ENCODE measurements around the gene RAB7A. TPM values are rescaled to one million over a fixed set of nuclear protein-coding genes. Genes with fewer than 3 reads are reported as not detected.
A peak's percentile ranks its signal among the peaks of the same experiment; 100 is the strongest.

The RAB7A gene
- total and polyA plus RNA-seq, 2 of the 13 experiments (the other 11 are each of a cell fraction or from before 2014, with no cell fraction given) = 26.5 to 182 TPM

DNA sequence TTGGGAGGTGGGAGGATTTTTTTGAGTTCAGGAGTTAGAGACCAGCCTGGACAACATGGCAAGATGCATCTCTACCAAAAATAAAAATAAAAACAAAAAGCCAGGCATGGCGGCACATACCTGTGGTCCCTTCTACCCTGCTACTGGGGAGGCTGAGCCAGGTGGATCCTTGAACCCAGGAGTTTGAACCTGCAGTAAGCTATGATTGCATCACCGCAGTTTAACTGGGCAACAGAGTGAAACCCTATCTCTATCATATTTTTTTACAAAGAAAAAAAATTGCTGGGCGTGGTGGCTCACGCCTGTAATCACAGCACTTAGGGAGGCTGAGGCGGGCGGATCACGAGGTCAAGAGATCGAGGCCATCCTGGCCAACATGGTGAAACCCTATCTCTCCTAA is 39.5 kb upstream of the RAB7A start:
- H3K9ac ChIP-seq (ENCODE audit: insufficient read depth, low read depth, low read length) = no peak overlapping the region
- H2AFZ ChIP-seq (ENCODE audit: low read length) = no peak overlapping the region
- H3K79me2 ChIP-seq (ENCODE audit: insufficient read depth, low read length) = no peaks in the 10 kb centered on the region
- in situ Hi-C loops (cut with HindIII; ENCODE audit: extremely low pct_ligation_motif_present, low pct_unique_long_range_greater_than_20kb) = no loop called here
- H3K4me1 ChIP-seq (ENCODE audit: insufficient read depth, low read length) = peaks cover 24% of the 10 kb centered on the region
- no peaks in the 10 kb centered on the region for H4K20me1 ChIP-seq (ENCODE audit: insufficient read depth, low read length)
- no peaks in the 10 kb centered on the region for H3K36me3 ChIP-seq (replicated peaks in 1 of 2; ENCODE audit: control insufficient read depth in 1 of 2, insufficient read depth in 2 of 2, low read length in 2 of 2)
- intact Hi-C loops (cut with micrococcal nuclease; ENCODE audit: unreplicated experiment) = no loop called here
- FAIRE-seq (no peak), ATAC-seq (no peak), DNase-seq (ENCODE audit: low spot score) (no peak)
- H3K27ac ChIP-seq (ENCODE audit: extremely low read length, insufficient read depth, low read length) = no peak overlapping the region
- TF ChIP-seq CEBPB (IDR thresholded peaks at IDR 0.05; ENCODE audit: borderline replicate concordance, low read depth, low read length) (peak; percentile 69; the same call in 1 of the 2 replicates), ZNF121 (CRISPR knock-in tag; IDR thresholded peaks at IDR 0.05) (peak; percentile 80), CHCHD3 (CRISPR knock-in tag; IDR thresholded peaks at IDR 0.05) (no peak), CEBPG (CRISPR knock-in tag; IDR thresholded peaks at IDR 0.05) (peak; percentile 56), ZNF30 (CRISPR knock-in tag; IDR thresholded peaks at IDR 0.05) (no peak), ZNF768 (CRISPR knock-in tag; IDR thresholded peaks at IDR 0.05) (no peak), ONECUT2 (CRISPR knock-in tag; IDR thresholded peaks at IDR 0.05) (no peak), MBD4 (IDR thresholded peaks at IDR 0.05; ENCODE audit: borderline replicate concordance, low read length) (no peak)
- H3K4me2 ChIP-seq (ENCODE audit: low read depth, low read length) = no peak overlapping the region
- H3K9me3 ChIP-seq (ENCODE audit: low read length) = no peaks in the 10 kb centered on the region
- BruUV-seq (replicated peaks) = no TSS peak
- ChIA-PET POLR2A (no interaction called here), CTCF (ENCODE audit: low intra/inter-chr PET ratio, low total read pairs) (no interaction called here)
- H3K27me3 ChIP-seq (ENCODE audit: control insufficient read depth in 1 of 2, insufficient read depth in 2 of 2, low read length in 2 of 2) = no peaks in the 10 kb centered on the region
- 38% methylated on average over 8 of the region's 8 CpGs for WGBS (ENCODE audit: low lambda C conversion rate)
- no peak overlapping the region for H3K4me3 ChIP-seq (replicated peaks in 1 of 3; ENCODE audit: insufficient read depth in 1 of 3, low read depth in 2 of 3, low read length in 3 of 3)

DNA sequence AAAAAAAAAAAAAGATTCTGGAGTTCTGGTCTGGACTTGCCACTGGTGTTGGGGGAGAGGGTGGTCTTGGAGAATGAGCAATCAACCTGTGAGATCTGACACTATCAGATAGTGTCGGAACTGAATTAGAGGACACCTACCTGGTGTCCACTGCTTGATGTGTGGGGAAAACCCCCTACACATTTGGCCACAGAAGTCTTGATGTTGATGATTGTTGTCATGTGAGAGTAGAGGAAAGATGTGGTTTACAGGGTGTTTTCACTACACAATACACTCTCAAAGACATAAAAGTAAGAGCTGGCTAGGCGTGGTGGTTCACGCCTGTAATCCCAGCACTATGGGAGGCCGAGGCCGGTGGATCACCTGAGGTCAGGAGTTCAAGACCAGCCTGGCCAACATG is 36.9 kb upstream of the RAB7A start:
- Histone ChIP-seq H3K36me3 (replicated peaks in 1 of 2; ENCODE audit: control insufficient read depth in 1 of 2, insufficient read depth in 2 of 2, low read length in 2 of 2) (no peaks in the 10 kb centered on the region), H3K27me3 (ENCODE audit: control insufficient read depth in 1 of 2, insufficient read depth in 2 of 2, low read length in 2 of 2) (no peaks in the 10 kb centered on the region), H3K4me2 (ENCODE audit: low read depth, low read length) (no peak overlapping the region), H2AFZ (ENCODE audit: low read length) (no peak overlapping the region), H3K4me1 (ENCODE audit: insufficient read depth, low read length) (peaks cover 28% of the 10 kb centered on the region), H3K4me3 (replicated peaks in 1 of 3; ENCODE audit: insufficient read depth in 1 of 3, low read depth in 2 of 3, low read length in 3 of 3) (no peak overlapping the region), H3K9ac (ENCODE audit: insufficient read depth, low read depth, low read length) (no peak overlapping the region), H3K79me2 (ENCODE audit: insufficient read depth, low read length) (no peaks in the 10 kb centered on the region), H4K20me1 (ENCODE audit: insufficient read depth, low read length) (no peaks in the 10 kb centered on the region), H3K9me3 (ENCODE audit: low read length) (no peaks in the 10 kb centered on the region), H3K27ac (ENCODE audit: extremely low read length, insufficient read depth, low read length) (no peak overlapping the region)
- whole genome bisulfite sequencing (ENCODE audit: low lambda C conversion rate) = 47% methylated on average over 5 of the region's 5 CpGs
- POLR2A ChIA-PET = interaction anchor here (1.3 kb wide), 1 partner anchor 9 kb away, joined by 4 read pairs; no protein-coding TSS in a partner anchor
- CTCF ChIA-PET (ENCODE audit: low intra/inter-chr PET ratio, low total read pairs) = no interaction called here
- ATAC-seq (no peak), DNase-seq (ENCODE audit: low spot score) (no peak), FAIRE-seq (no peak)
- intact Hi-C loops (cut with micrococcal nuclease; ENCODE audit: unreplicated experiment) = no loop called here
- BruUV-seq (replicated peaks) = no TSS peak
- in situ Hi-C loops (cut with HindIII; ENCODE audit: extremely low pct_ligation_motif_present, low pct_unique_long_range_greater_than_20kb) = no loop called here
- TF ChIP-seq, protein P1, sequence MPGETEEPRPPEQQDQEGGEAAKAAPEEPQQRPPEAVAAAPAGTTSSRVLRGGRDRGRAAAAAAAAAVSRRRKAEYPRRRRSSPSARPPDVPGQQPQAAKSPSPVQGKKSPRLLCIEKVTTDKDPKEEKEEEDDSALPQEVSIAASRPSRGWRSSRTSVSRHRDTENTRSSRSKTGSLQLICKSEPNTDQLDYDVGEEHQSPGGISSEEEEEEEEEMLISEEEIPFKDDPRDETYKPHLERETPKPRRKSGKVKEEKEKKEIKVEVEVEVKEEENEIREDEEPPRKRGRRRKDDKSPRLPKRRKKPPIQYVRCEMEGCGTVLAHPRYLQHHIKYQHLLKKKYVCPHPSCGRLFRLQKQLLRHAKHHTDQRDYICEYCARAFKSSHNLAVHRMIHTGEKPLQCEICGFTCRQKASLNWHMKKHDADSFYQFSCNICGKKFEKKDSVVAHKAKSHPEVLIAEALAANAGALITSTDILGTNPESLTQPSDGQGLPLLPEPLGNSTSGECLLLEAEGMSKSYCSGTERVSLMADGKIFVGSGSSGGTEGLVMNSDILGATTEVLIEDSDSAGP (CRISPR knock-in tag; IDR thresholded peaks at IDR 0.05; ENCODE audit: borderline replicate concordance) = no peak
- TF ChIP-seq, protein P2, sequence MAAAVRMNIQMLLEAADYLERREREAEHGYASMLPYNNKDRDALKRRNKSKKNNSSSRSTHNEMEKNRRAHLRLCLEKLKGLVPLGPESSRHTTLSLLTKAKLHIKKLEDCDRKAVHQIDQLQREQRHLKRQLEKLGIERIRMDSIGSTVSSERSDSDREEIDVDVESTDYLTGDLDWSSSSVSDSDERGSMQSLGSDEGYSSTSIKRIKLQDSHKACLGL (CRISPR knock-in tag; IDR thresholded peaks at IDR 0.05) = no peak
- TF ChIP-seq THYN1 (CRISPR knock-in tag; IDR thresholded peaks at IDR 0.05; ENCODE audit: borderline replicate concordance, low read depth) = no peak
- TF ChIP-seq HMG20A (CRISPR knock-in tag; IDR thresholded peaks at IDR 0.05; ENCODE audit: borderline replicate concordance) = no peak
- no peak for TF ChIP-seq ZBTB3 (CRISPR knock-in tag; IDR thresholded peaks at IDR 0.05; ENCODE audit: borderline replicate concordance, low read depth)
- no peak for TF ChIP-seq JUNB (CRISPR knock-in tag; IDR thresholded peaks at IDR 0.05; ENCODE audit: borderline replicate concordance)
- TF ChIP-seq, protein P3, sequence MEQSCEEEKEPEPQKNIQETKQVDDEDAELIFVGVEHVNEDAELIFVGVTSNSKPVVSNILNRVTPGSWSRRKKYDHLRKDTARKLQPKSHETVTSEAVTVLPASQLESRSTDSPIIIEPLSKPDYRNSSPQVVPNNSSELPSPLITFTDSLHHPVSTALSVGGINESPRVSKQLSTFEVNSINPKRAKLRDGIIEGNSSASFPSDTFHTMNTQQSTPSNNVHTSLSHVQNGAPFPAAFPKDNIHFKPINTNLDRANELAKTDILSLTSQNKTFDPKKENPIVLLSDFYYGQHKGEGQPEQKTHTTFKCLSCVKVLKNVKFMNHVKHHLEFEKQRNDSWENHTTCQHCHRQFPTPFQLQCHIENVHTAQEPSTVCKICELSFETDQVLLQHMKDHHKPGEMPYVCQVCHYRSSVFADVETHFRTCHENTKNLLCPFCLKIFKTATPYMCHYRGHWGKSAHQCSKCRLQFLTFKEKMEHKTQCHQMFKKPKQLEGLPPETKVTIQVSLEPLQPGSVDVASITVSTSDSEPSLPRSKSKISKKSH (CRISPR knock-in tag; IDR thresholded peaks at IDR 0.05; ENCODE audit: borderline replicate concordance) = no peak
- TF ChIP-seq IKZF1 (IDR thresholded peaks at IDR 0.05) = no peak
